Measurements from ENCODE around the gene RIPOR2. TPM values are rescaled to one million over a fixed set of nuclear protein-coding genes. Genes with fewer than 3 reads are reported as not detected.

The RIPOR2 gene
- total and polyA plus RNA-seq, 2 experiments from 2014 or later, result 9.5 to 22.5 TPM

GRCh38 chr6:24982231-24982630 is 46.5 kb upstream of the RIPOR2 start:
- Mint-ChIP-seq H3K9me3 (peaks cover 9% of the 10 kb centered on the region), H3K36me3 (ENCODE audit: low read depth) (peaks cover 9% of the 10 kb centered on the region), H3K4me1 (peaks cover 80% of the 10 kb centered on the region), H3K27ac (peak overlapping the region; percentile 96), H3K27me3 (ENCODE audit: insufficient read depth, low read depth, poor library complexity) (no peaks in the 10 kb centered on the region), H3K4me3 (0 out of 3 replicates have a peak overlapping the region, but pooled peaks have one; percentile 23)
- no peak overlapping the region for H2AFZ ChIP-seq
- no peaks in the 10 kb centered on the region for H3K36me3 ChIP-seq (ENCODE audit: insufficient read depth)
- no peaks in the 10 kb centered on the region for H3K9me2 ChIP-seq (ENCODE audit: insufficient read depth)
- H4K20me1 ChIP-seq (replicated peaks; ENCODE audit: insufficient read depth), result no peaks in the 10 kb centered on the region
- ATAC-seq (no peak), DNase-seq (ENCODE audit: low spot score) (no peak)
- H3K27ac ChIP-seq (ENCODE audit: low read depth), result peak overlapping the region; percentile 94
- peak overlapping the region; percentile 56 for H3K4me2 ChIP-seq
- H3K4me3 ChIP-seq, result 0 out of 2 replicates have a peak overlapping the region, but pooled peaks have one; percentile 11
- TF ChIP-seq, protein P1, sequence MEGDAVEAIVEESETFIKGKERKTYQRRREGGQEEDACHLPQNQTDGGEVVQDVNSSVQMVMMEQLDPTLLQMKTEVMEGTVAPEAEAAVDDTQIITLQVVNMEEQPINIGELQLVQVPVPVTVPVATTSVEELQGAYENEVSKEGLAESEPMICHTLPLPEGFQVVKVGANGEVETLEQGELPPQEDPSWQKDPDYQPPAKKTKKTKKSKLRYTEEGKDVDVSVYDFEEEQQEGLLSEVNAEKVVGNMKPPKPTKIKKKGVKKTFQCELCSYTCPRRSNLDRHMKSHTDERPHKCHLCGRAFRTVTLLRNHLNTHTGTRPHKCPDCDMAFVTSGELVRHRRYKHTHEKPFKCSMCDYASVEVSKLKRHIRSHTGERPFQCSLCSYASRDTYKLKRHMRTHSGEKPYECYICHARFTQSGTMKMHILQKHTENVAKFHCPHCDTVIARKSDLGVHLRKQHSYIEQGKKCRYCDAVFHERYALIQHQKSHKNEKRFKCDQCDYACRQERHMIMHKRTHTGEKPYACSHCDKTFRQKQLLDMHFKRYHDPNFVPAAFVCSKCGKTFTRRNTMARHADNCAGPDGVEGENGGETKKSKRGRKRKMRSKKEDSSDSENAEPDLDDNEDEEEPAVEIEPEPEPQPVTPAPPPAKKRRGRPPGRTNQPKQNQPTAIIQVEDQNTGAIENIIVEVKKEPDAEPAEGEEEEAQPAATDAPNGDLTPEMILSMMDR (conservative IDR thresholded peaks at IDR 0.05; ENCODE audit: low read depth in 2 of 2), result no peak
- no peak for TF ChIP-seq JUNB (IDR thresholded peaks at IDR 0.05; ENCODE audit: unreplicated experiment)
- no peak for TF ChIP-seq CREB1 (CRISPR knock-in tag; IDR thresholded peaks at IDR 0.05; ENCODE audit: low read depth)
- TF ChIP-seq EZH2 (IDR thresholded peaks at IDR 0.05; ENCODE audit: low read depth, unreplicated experiment), result no peak
- no peak for TF ChIP-seq POLR2AphosphoS5 (IDR thresholded peaks at IDR 0.05; ENCODE audit: low read depth)
- no peak for TF ChIP-seq ETS1 (IDR thresholded peaks at IDR 0.05)
- TF ChIP-seq NANOG (IDR thresholded peaks at IDR 0.05; ENCODE audit: borderline replicate concordance), result no peak
- no peak for TF ChIP-seq ZNF462 (CRISPR knock-in tag; IDR thresholded peaks at IDR 0.05)
- no peak for TF ChIP-seq STAT1 (IDR thresholded peaks at IDR 0.05; ENCODE audit: unreplicated experiment)
- TF ChIP-seq EZH2phosphoT487 (IDR thresholded peaks at IDR 0.05; ENCODE audit: unreplicated experiment), result no peak
- TF ChIP-seq, protein P2, sequence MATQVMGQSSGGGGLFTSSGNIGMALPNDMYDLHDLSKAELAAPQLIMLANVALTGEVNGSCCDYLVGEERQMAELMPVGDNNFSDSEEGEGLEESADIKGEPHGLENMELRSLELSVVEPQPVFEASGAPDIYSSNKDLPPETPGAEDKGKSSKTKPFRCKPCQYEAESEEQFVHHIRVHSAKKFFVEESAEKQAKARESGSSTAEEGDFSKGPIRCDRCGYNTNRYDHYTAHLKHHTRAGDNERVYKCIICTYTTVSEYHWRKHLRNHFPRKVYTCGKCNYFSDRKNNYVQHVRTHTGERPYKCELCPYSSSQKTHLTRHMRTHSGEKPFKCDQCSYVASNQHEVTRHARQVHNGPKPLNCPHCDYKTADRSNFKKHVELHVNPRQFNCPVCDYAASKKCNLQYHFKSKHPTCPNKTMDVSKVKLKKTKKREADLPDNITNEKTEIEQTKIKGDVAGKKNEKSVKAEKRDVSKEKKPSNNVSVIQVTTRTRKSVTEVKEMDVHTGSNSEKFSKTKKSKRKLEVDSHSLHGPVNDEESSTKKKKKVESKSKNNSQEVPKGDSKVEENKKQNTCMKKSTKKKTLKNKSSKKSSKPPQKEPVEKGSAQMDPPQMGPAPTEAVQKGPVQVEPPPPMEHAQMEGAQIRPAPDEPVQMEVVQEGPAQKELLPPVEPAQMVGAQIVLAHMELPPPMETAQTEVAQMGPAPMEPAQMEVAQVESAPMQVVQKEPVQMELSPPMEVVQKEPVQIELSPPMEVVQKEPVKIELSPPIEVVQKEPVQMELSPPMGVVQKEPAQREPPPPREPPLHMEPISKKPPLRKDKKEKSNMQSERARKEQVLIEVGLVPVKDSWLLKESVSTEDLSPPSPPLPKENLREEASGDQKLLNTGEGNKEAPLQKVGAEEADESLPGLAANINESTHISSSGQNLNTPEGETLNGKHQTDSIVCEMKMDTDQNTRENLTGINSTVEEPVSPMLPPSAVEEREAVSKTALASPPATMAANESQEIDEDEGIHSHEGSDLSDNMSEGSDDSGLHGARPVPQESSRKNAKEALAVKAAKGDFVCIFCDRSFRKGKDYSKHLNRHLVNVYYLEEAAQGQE (IDR thresholded peaks at IDR 0.05; ENCODE audit: unreplicated experiment), result no peak
- TF ChIP-seq ZNF114 (CRISPR knock-in tag; IDR thresholded peaks at IDR 0.05), result no peak
- TF ChIP-seq ZNF331 (CRISPR knock-in tag; IDR thresholded peaks at IDR 0.05; ENCODE audit: low read depth), result no peak
- no peaks in the 10 kb centered on the region for H3K79me2 ChIP-seq (replicated peaks; ENCODE audit: insufficient read depth)
- H3K4me1 ChIP-seq (ENCODE audit: insufficient read depth), result peaks cover 53% of the 10 kb centered on the region
- peaks cover 4% of the 10 kb centered on the region; the same call in 1 of the 2 replicates for H3F3A ChIP-seq (replicated peaks; ENCODE audit: low read depth)
- no peaks in the 10 kb centered on the region for H3K27me3 ChIP-seq (ENCODE audit: insufficient read depth)

Measured in GM23338 (cell line).